ENCODE results near the gene SSTR4. TPM values are rescaled to one million over a fixed set of nuclear protein-coding genes. Genes with fewer than 3 reads are reported as not detected.

SSTR4 gene
- total RNA-seq, 1 experiment from 2014 or later, result not detected

- BruUV-seq (replicated peaks), result no TSS peak
- peaks cover 24% of the 10 kb centered on the region for H3K4me1 ChIP-seq
- no peak overlapping the region for H3K27ac Mint-ChIP-seq (ENCODE audit: unreplicated experiment)
- DNase-seq, result no peak
- no peak overlapping the region for H3K4me3 Mint-ChIP-seq (ENCODE audit: unreplicated experiment)
- intact Hi-C loops (cut with micrococcal nuclease; ENCODE audit: unreplicated experiment), result no loop called here
- no peak overlapping the region for H3K4me3 ChIP-seq (ENCODE audit: low read depth, low read length)
- peaks cover 23% of the 10 kb centered on the region for H3K4me1 Mint-ChIP-seq (ENCODE audit: low read depth, unreplicated experiment)
- no peaks in the 10 kb centered on the region; the same call in 1 of the 2 replicates for H3K27me3 ChIP-seq (replicated peaks; ENCODE audit: control insufficient read depth, insufficient read depth, low read length)
- H3K9me3 ChIP-seq, result no peaks in the 10 kb centered on the region
- ChIA-PET POLR2A (no interaction called here), CTCF (no interaction called here)
- H3K9me3 Mint-ChIP-seq (ENCODE audit: unreplicated experiment), result no peaks in the 10 kb centered on the region
- H3K27me3 Mint-ChIP-seq (ENCODE audit: insufficient read depth, unreplicated experiment), result no peaks in the 10 kb centered on the region
- no peaks in the 10 kb centered on the region for H3K36me3 Mint-ChIP-seq (ENCODE audit: insufficient read depth, unreplicated experiment)
- no peaks in the 10 kb centered on the region for H3K36me3 ChIP-seq (ENCODE audit: control insufficient read depth, insufficient read depth, low read length)
- no peak for TF ChIP-seq CTCF (IDR thresholded peaks at IDR 0.05; ENCODE audit: insufficient read depth in 1 of 2, low read depth in 1 of 2, low read length in 1 of 2, severe bottlenecking in 1 of 2, unreplicated experiment in 1 of 2)
Observed at GRCh38 chr20:23042270-23042669, 7.2 kb downstream of the SSTR4 start.

- H3K36me3 Mint-ChIP-seq (ENCODE audit: insufficient read depth, unreplicated experiment), result no peaks in the 10 kb centered on the region
- TF ChIP-seq CTCF (IDR thresholded peaks at IDR 0.05; ENCODE audit: insufficient read depth in 1 of 2, low read depth in 1 of 2, low read length in 1 of 2, severe bottlenecking in 1 of 2, unreplicated experiment in 1 of 2), result peak in 1 of 2 experiments; percentile 26
- H3K4me1 ChIP-seq, result peaks cover 24% of the 10 kb centered on the region
- DNase-seq, result no peak
- H3K9me3 Mint-ChIP-seq (ENCODE audit: unreplicated experiment), result no peaks in the 10 kb centered on the region
- H3K27me3 Mint-ChIP-seq (ENCODE audit: insufficient read depth, unreplicated experiment), result no peaks in the 10 kb centered on the region
- H3K27ac Mint-ChIP-seq (ENCODE audit: unreplicated experiment), result no peak overlapping the region
- BruUV-seq (replicated peaks), result no TSS peak
- intact Hi-C loops (cut with micrococcal nuclease; ENCODE audit: unreplicated experiment), result no loop called here
- no peaks in the 10 kb centered on the region for H3K36me3 ChIP-seq (ENCODE audit: control insufficient read depth, insufficient read depth, low read length)
- no peak overlapping the region for H3K4me3 Mint-ChIP-seq (ENCODE audit: unreplicated experiment)
- H3K4me1 Mint-ChIP-seq (ENCODE audit: low read depth, unreplicated experiment), result peaks cover 24% of the 10 kb centered on the region
- CTCF ChIA-PET, result no interaction called here
- no peak overlapping the region for H3K4me3 ChIP-seq (ENCODE audit: low read depth, low read length)
- POLR2A ChIA-PET, result no interaction called here
- H3K27me3 ChIP-seq (replicated peaks; ENCODE audit: control insufficient read depth, insufficient read depth, low read length), result no peaks in the 10 kb centered on the region; the same call in 1 of the 2 replicates
- H3K9me3 ChIP-seq, result no peaks in the 10 kb centered on the region
Observed at GRCh38 chr20:23043376-23043775, 8.3 kb downstream of the SSTR4 start.

- Mint-ChIP-seq H3K27ac (ENCODE audit: unreplicated experiment) (no peak overlapping the region), H3K36me3 (ENCODE audit: insufficient read depth, unreplicated experiment) (no peaks in the 10 kb centered on the region), H3K4me3 (ENCODE audit: unreplicated experiment) (no peak overlapping the region), H3K27me3 (ENCODE audit: insufficient read depth, unreplicated experiment) (no peaks in the 10 kb centered on the region), H3K9me3 (ENCODE audit: unreplicated experiment) (no peaks in the 10 kb centered on the region), H3K4me1 (ENCODE audit: low read depth, unreplicated experiment) (peaks cover 19% of the 10 kb centered on the region)
- no peak for DNase-seq
- POLR2A ChIA-PET, result no interaction called here
- Histone ChIP-seq H3K9me3 (no peaks in the 10 kb centered on the region), H3K36me3 (ENCODE audit: control insufficient read depth, insufficient read depth, low read length) (no peaks in the 10 kb centered on the region), H3K4me1 (peaks cover 15% of the 10 kb centered on the region), H3K4me3 (ENCODE audit: low read depth, low read length) (no peak overlapping the region), H3K27me3 (replicated peaks; ENCODE audit: control insufficient read depth, insufficient read depth, low read length) (no peaks in the 10 kb centered on the region)
- CTCF ChIA-PET, result interaction anchor here (1.2 kb wide), 1 partner anchor 22 kb away, joined by 3 read pairs; no protein-coding TSS in a partner anchor
- no TSS peak for BruUV-seq (replicated peaks)
- TF ChIP-seq CTCF (IDR thresholded peaks at IDR 0.05; ENCODE audit: insufficient read depth in 1 of 2, low read depth in 1 of 2, low read length in 1 of 2, severe bottlenecking in 1 of 2, unreplicated experiment in 1 of 2), result no peak
- intact Hi-C loops (cut with micrococcal nuclease; ENCODE audit: unreplicated experiment), result no loop called here
Observed at GRCh38 chr20:23046431-23046830, 11.3 kb downstream of the SSTR4 start.

Data from Caco-2 (cell line).